ENCODE measurements around the gene ENTREP3.
A peak's percentile ranks its signal among the peaks of the same experiment; 100 is the strongest.

Gene ENTREP3

GRCh38 chr1:155206891-155207805, 48.1 kb downstream of the ENTREP3 start:
- Mint-ChIP-seq H3K36me3 (peaks cover 20% of the 10 kb centered on the region), H3K27ac (peak overlapping the region; percentile 95)
- peak; percentile 91 to 95 for DNase-seq (ENCODE audit: low spot score in 2 of 2)

GRCh38 chr1:155205969-155206593, 49.2 kb downstream of the ENTREP3 start:
- H3K27ac Mint-ChIP-seq: peak overlapping the region; percentile 23
- DNase-seq (ENCODE audit: low spot score in 2 of 2): no peak
- no peak overlapping the region for H3K4me3 Mint-ChIP-seq
- no peak for ATAC-seq
- H3K9me3 Mint-ChIP-seq: no peaks in the 10 kb centered on the region
- H3K4me1 Mint-ChIP-seq: peaks cover 27% of the 10 kb centered on the region
- peaks cover 20% of the 10 kb centered on the region for H3K36me3 Mint-ChIP-seq

More at GRCh38 chr1:155206891-155207805, 48.1 kb downstream of the ENTREP3 start:
- Mint-ChIP-seq H3K4me1 (peaks cover 27% of the 10 kb centered on the region), H3K4me3 (peak overlapping the region; percentile 84), H3K9me3 (no peaks in the 10 kb centered on the region)
- peak; percentile 63 for ATAC-seq

GRCh38 chr1:155205035-155205434, 50.2 kb downstream of the ENTREP3 start:
- Mint-ChIP-seq H3K36me3 (peaks cover 14% of the 10 kb centered on the region), H3K4me1 (peaks cover 20% of the 10 kb centered on the region), H3K9me3 (no peaks in the 10 kb centered on the region), H3K4me3 (no peak overlapping the region), H3K27ac (no peak overlapping the region)
- DNase-seq (ENCODE audit: low spot score in 2 of 2): no peak
- ATAC-seq: no peak

DNA sequence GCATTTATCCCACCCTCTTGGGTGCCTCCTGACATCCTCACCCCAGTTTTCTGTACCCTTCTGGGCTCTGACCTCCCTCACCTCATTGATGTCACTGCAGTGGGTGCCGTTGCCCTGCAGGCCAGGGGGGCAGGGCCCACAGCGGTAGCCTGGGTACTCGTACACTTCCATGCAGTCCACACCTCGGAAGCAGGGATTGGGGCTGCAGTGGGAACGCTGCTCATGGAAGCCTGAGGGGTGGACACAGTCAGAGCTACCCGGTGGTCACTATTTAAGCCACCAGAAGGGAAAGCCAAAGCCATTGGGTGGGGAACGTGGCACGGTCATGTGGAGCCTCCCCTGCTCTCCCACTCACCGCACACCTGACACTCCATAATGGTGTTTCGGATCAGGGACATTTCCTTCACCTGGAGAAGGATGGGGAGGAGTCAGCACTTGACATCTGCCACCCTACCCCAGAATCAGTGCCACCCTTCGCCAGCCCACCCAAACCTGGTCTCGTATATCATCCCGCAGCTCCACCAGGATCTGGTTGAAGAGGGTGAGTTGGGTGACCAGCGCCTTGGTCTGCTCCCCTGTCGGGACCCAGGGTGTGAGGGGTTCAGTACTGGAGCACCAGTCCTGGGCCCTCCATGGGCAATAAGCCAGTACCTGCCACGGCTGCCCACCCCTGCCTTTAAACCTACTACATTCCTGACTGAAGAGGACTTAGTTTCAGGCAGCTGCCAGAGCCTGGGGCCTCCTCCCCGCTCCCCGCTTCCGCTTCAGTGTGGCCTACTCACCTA, 52.4 kb downstream of the ENTREP3 start:
- Mint-ChIP-seq H3K4me3 (no peak overlapping the region), H3K27ac (no peak overlapping the region), H3K36me3 (peaks cover 10% of the 10 kb centered on the region), H3K9me3 (no peaks in the 10 kb centered on the region), H3K4me1 (peaks cover 14% of the 10 kb centered on the region)
- no peak for ATAC-seq
- DNase-seq (ENCODE audit: low spot score in 2 of 2): no peak

- Mint-ChIP-seq H3K9me3 (no peaks in the 10 kb centered on the region), H3K27ac (no peak overlapping the region), H3K36me3 (peaks cover 10% of the 10 kb centered on the region), H3K4me3 (no peak overlapping the region), H3K4me1 (peaks cover 7% of the 10 kb centered on the region)
- DNase-seq (ENCODE audit: low spot score in 2 of 2) (no peak), ATAC-seq (no peak)
Observed at GRCh38 chr1:155202198-155202597, 53.1 kb downstream of the ENTREP3 start.

GRCh38 chr1:155200920-155201319, 54.4 kb downstream of the ENTREP3 start:
- no peak overlapping the region for H3K4me3 Mint-ChIP-seq
- DNase-seq (ENCODE audit: low spot score in 2 of 2) (no peak), ATAC-seq (no peak)
- H3K4me1 Mint-ChIP-seq: no peaks in the 10 kb centered on the region
- no peaks in the 10 kb centered on the region for H3K9me3 Mint-ChIP-seq
- peaks cover 10% of the 10 kb centered on the region for H3K36me3 Mint-ChIP-seq
- H3K27ac Mint-ChIP-seq: no peak overlapping the region

GRCh38 chr1:155199792-155200191, 55.5 kb downstream of the ENTREP3 start:
- DNase-seq (ENCODE audit: low spot score in 2 of 2) (no peak), ATAC-seq (no peak)
- no peak overlapping the region for H3K4me3 Mint-ChIP-seq
- no peaks in the 10 kb centered on the region for H3K9me3 Mint-ChIP-seq
- peaks cover 9% of the 10 kb centered on the region for H3K4me1 Mint-ChIP-seq
- H3K27ac Mint-ChIP-seq: no peak overlapping the region
- H3K36me3 Mint-ChIP-seq: peaks cover 17% of the 10 kb centered on the region

DNA sequence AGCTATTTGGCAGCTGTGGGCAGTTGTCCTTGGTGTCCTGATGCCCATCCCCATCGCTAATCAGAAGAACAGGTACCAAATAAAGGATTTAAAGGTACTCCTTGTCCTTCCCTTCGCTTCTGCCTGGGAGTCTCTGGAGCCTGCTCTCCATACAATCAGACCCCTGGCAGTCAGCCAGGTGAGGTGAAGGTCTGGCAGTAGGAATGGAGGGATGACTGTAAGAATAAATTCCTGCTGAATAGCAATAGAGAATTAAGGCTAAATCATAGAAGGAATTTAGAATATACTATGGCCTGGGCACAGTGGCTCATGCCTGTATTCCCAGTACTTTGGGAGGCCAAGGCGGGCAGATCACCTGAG, 56.8 kb downstream of the ENTREP3 start:
- no peak overlapping the region for H3K27ac Mint-ChIP-seq
- H3K9me3 Mint-ChIP-seq: no peaks in the 10 kb centered on the region
- no peak for DNase-seq (ENCODE audit: low spot score in 2 of 2)
- ATAC-seq: no peak
- peaks cover 28% of the 10 kb centered on the region for H3K36me3 Mint-ChIP-seq
- H3K4me3 Mint-ChIP-seq: no peak overlapping the region
- peaks cover 22% of the 10 kb centered on the region for H3K4me1 Mint-ChIP-seq

GRCh38 chr1:155197901-155198546, 57.3 kb downstream of the ENTREP3 start:
- no peak for ATAC-seq
- no peak for DNase-seq (ENCODE audit: low spot score in 2 of 2)
- peaks cover 30% of the 10 kb centered on the region for H3K36me3 Mint-ChIP-seq
- H3K9me3 Mint-ChIP-seq: no peaks in the 10 kb centered on the region
- no peak overlapping the region for H3K4me3 Mint-ChIP-seq
- H3K27ac Mint-ChIP-seq: no peak overlapping the region
- H3K4me1 Mint-ChIP-seq: peaks cover 27% of the 10 kb centered on the region

All from stimulated activated effector memory CD8-positive, alpha-beta T cell treated with anti-CD3 and anti-CD28 coated beads, Interleukin-12 subunit alpha, Interleukin-12 subunit beta, amount 100 ng/mL, for 72 hours (primary cell).